H9 (cell line): ENCODE measurements around the gene MLYCD. TPM values are rescaled to one million over a fixed set of nuclear protein-coding genes. Genes with fewer than 3 reads are reported as not detected.

Experiments
- DNase-seq: peaks from one replicate; pipeline ENCODE4 v3.0.0-alpha.2; 2017
- H2AFZ ChIP-seq: one replicate; pipeline ENCODE4 v1.6.1; 2013; ENCODE audit warnings: mild to moderate bottlenecking, low read length, control low read depth, moderate library complexity
- H2AK5ac ChIP-seq: 2 replicates; pipeline ENCODE4 v1.6.1; 2013; ENCODE audit warnings: low read length, control low read depth, mixed read lengths; ENCODE audit not compliant: insufficient read length
- H2BK120ac ChIP-seq: one replicate; pipeline ENCODE4 v1.6.1; 2013; ENCODE audit warnings: low read depth, mild to moderate bottlenecking, low read length, control low read depth, inconsistent platforms; ENCODE audit not compliant: poor library complexity, severe bottlenecking
- H2BK12ac ChIP-seq: 2 replicates; pipeline ENCODE4 v1.6.1; 2013; ENCODE audit warnings: low read length, control low read depth, mixed read lengths, low read depth; ENCODE audit not compliant: insufficient read length
- H2BK15ac ChIP-seq: 2 replicates; pipeline ENCODE4 v1.6.1; 2013; ENCODE audit warnings: low read depth, low read length, control low read depth
- H2BK20ac ChIP-seq: one replicate; pipeline ENCODE4 v1.6.1; 2013; ENCODE audit warnings: low read depth, mild to moderate bottlenecking, low read length, control low read depth, inconsistent platforms; ENCODE audit not compliant: poor library complexity, severe bottlenecking
- H2BK5ac ChIP-seq: 2 replicates; pipeline ENCODE4 v1.6.1; 2013; ENCODE audit warnings: low read length, control low read depth, mixed read lengths; ENCODE audit not compliant: insufficient read length
- H3K14ac ChIP-seq: 2 replicates; pipeline ENCODE4 v1.6.1; 2013; ENCODE audit warnings: low read length, control low read depth; ENCODE audit not compliant: insufficient read depth
- H3K18ac ChIP-seq: 2 replicates; pipeline ENCODE4 v1.6.1; 2013; ENCODE audit warnings: low read depth, mild to moderate bottlenecking, mixed read lengths, low read length, control low read depth; ENCODE audit not compliant: insufficient read length
- H3K23ac ChIP-seq: 2 replicates; pipeline ENCODE4 v1.6.1; 2013; ENCODE audit warnings: low read length, control low read depth, mixed read lengths, low read depth; ENCODE audit not compliant: insufficient read length
- H3K23me2 ChIP-seq: 2 replicates; pipeline ENCODE4 v1.6.1; 2013; ENCODE audit warnings: low read depth, mild to moderate bottlenecking, mixed read lengths, low read length, control low read depth; ENCODE audit not compliant: insufficient read length, poor library complexity, severe bottlenecking
- H3K27ac ChIP-seq: 2 replicates; pipeline ENCODE4 v1.5.1; 2013; ENCODE audit warnings: low read length, control low read depth, mixed read lengths, low read depth; ENCODE audit not compliant: insufficient read length
- H3K27me3 ChIP-seq: 2 replicates; pipeline ENCODE4 v1.6.1; 2013; ENCODE audit warnings: low read length, control low read depth, inconsistent platforms; ENCODE audit not compliant: insufficient read depth
- H3K4ac ChIP-seq: 2 replicates; pipeline ENCODE4 v1.6.1; 2013; ENCODE audit warnings: low read depth, mild to moderate bottlenecking, control low read depth, inconsistent platforms, low read length, moderate library complexity
- H3K4me1 ChIP-seq: 2 replicates; pipeline ENCODE4 v1.6.1; 2013; ENCODE audit warnings: low read length, control low read depth, inconsistent platforms; ENCODE audit not compliant: insufficient read depth
- H3K4me2 ChIP-seq: 2 replicates; pipeline ENCODE4 v1.6.1; 2013; ENCODE audit warnings: low read length, control low read depth, mixed read lengths; ENCODE audit not compliant: insufficient read length, insufficient read depth
- H3K56ac ChIP-seq: 2 replicates; pipeline ENCODE4 v1.6.1; 2013; ENCODE audit warnings: low read depth, mild to moderate bottlenecking, mixed read lengths, low read length, control low read depth; ENCODE audit not compliant: insufficient read length
- H3K79me1 ChIP-seq: 2 replicates; pipeline ENCODE4 v1.6.1; 2013; ENCODE audit warnings: low read depth, mild to moderate bottlenecking, moderate library complexity, low read length, control low read depth, inconsistent platforms; ENCODE audit not compliant: insufficient read depth, poor library complexity, severe bottlenecking
- H3K79me2 ChIP-seq: 2 replicates; pipeline ENCODE4 v1.6.1; 2013; ENCODE audit warnings: low read length, control low read depth, inconsistent platforms; ENCODE audit not compliant: insufficient read depth
- H3K9ac ChIP-seq: 2 replicates; pipeline ENCODE4 v1.6.1; 2013; ENCODE audit warnings: low read length, control low read depth, mixed read lengths; ENCODE audit not compliant: insufficient read length; ENCODE audit errors: extremely low read depth
- H3K9me3 ChIP-seq: one replicate; pipeline ENCODE4 v1.6.1; 2013; ENCODE audit warnings: low read depth, low read length, inconsistent platforms; ENCODE audit not compliant: control insufficient read depth
- H3T11ph ChIP-seq: one replicate; pipeline ENCODE4 v1.6.1; 2013; ENCODE audit warnings: mild to moderate bottlenecking, low read length, control low read depth, inconsistent platforms
- H4K20me1 ChIP-seq: one replicate; pipeline ENCODE4 v1.6.1; 2013; ENCODE audit not compliant: control insufficient read depth, insufficient read length, insufficient read depth
- H4K5ac ChIP-seq: 2 replicates; pipeline ENCODE4 v1.6.1; 2013; ENCODE audit warnings: low read depth, mild to moderate bottlenecking, mixed read lengths, low read length, control low read depth; ENCODE audit not compliant: insufficient read length
- H4K8ac ChIP-seq: replicated peaks from 2 replicates; pipeline ENCODE4 v1.6.1; 2013; ENCODE audit warnings: low read length, control low read depth, mixed read lengths, low read depth; ENCODE audit not compliant: insufficient read length
- H4K91ac ChIP-seq: 2 replicates; pipeline ENCODE4 v1.6.1; 2013; ENCODE audit warnings: low read depth, mild to moderate bottlenecking, moderate library complexity, mixed read lengths, low read length, control low read depth; ENCODE audit not compliant: insufficient read length
- H3K27ac Mint-ChIP-seq, 3 experiments: 2 replicates in 2 of 3; 3 replicates in 1 of 3; pipeline ENCODE4 v1.8.0; 2020 to 2021; ENCODE audit warnings: mixed read lengths in 3 of 3, mild to moderate bottlenecking in 1 of 3, moderate library complexity in 1 of 3
- H3K27me3 Mint-ChIP-seq: 2 replicates; pipeline ENCODE4 v1.8.0; 2021; ENCODE audit warnings: low read depth, mild to moderate bottlenecking, moderate library complexity, mixed read lengths
- H3K36me3 Mint-ChIP-seq, 3 experiments: 2 replicates in 2 of 3; 3 replicates in 1 of 3; pipeline ENCODE4 v1.8.0; 2020 to 2021; ENCODE audit warnings: low read depth in 3 of 3, mixed read lengths in 3 of 3; ENCODE audit not compliant: insufficient read depth in 1 of 3
- H3K4me1 Mint-ChIP-seq, 2 experiments: 2 replicates each; pipeline ENCODE4 v1.8.0; 2020; ENCODE audit warnings: mixed read lengths in 2 of 2
- H3K4me3 Mint-ChIP-seq, 2 experiments: 2 replicates in 1 of 2; 3 replicates in 1 of 2; pipeline ENCODE4 v1.8.0; 2020 to 2021; ENCODE audit warnings: mild to moderate bottlenecking in 2 of 2, mixed read lengths in 2 of 2, moderate library complexity in 1 of 2
- H3K9me3 Mint-ChIP-seq, 2 experiments: 2 replicates in 1 of 2; 3 replicates in 1 of 2; pipeline ENCODE4 v1.8.0; 2020; ENCODE audit warnings: mild to moderate bottlenecking in 2 of 2, mixed read lengths in 2 of 2, moderate library complexity in 1 of 2
- WGBS: extraction: QIAGEN DNeasy Blood & Tissue Kit; methylation state at CpG from one replicate; pipeline ENCODE4 v1.1.7; 2013; ENCODE audit warnings: missing lambda C conversion rate, low lambda C conversion rate, mixed read lengths; ENCODE audit not compliant: insufficient read length; ENCODE audit errors: extremely low coverage; 5-methylcytosine and 5-hydroxymethylcytosine counted together
- total RNA-seq: library from RNA; stranded (reverse); gene quantifications from 2 replicates; pipeline ENCODE4 v1.2.1, GENCODE V29; 2021
- TF ChIP-seq, protein P1 (sequence below): fragments of 200-600 bp; sonication (generic); conservative IDR thresholded peaks from 3 replicates; pipeline ENCODE4 v1.8.0; 2021; ENCODE audit warnings: antibody characterized with exemption, mild to moderate bottlenecking

MLYCD gene
- total RNA-seq, 1 experiment from 2014 or later, result 7.1 TPM

- Mint-ChIP-seq H3K27ac (no peak overlapping the region; a peak in 1 of 7 replicates), H3K36me3 (peaks cover 0 to 2% (median 0%) of the 10 kb centered on the region in 3 experiments; a peak in 1 of 7 replicates), H3K27me3 (peaks cover 4% of the 10 kb centered on the region; the same call in 1 of the 2 replicates), H3K9me3 (no peaks in the 10 kb centered on the region), H3K4me3 (no peak overlapping the region), H3K4me1 (peaks cover 12 to 13% of the 10 kb centered on the region in 2 experiments)
- H2BK20ac ChIP-seq, result no peak overlapping the region
- no peak overlapping the region for H3K18ac ChIP-seq
- no peak overlapping the region for H2AK5ac ChIP-seq
- TF ChIP-seq, protein P1, sequence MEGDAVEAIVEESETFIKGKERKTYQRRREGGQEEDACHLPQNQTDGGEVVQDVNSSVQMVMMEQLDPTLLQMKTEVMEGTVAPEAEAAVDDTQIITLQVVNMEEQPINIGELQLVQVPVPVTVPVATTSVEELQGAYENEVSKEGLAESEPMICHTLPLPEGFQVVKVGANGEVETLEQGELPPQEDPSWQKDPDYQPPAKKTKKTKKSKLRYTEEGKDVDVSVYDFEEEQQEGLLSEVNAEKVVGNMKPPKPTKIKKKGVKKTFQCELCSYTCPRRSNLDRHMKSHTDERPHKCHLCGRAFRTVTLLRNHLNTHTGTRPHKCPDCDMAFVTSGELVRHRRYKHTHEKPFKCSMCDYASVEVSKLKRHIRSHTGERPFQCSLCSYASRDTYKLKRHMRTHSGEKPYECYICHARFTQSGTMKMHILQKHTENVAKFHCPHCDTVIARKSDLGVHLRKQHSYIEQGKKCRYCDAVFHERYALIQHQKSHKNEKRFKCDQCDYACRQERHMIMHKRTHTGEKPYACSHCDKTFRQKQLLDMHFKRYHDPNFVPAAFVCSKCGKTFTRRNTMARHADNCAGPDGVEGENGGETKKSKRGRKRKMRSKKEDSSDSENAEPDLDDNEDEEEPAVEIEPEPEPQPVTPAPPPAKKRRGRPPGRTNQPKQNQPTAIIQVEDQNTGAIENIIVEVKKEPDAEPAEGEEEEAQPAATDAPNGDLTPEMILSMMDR, result no peak
- no peak overlapping the region for H3K23ac ChIP-seq
- no peak overlapping the region for H3T11ph ChIP-seq
- no peaks in the 10 kb centered on the region for H3K4me1 ChIP-seq
- no peak overlapping the region for H3K27ac ChIP-seq
- no peak overlapping the region for H4K5ac ChIP-seq
- no peak overlapping the region for H3K14ac ChIP-seq
- H3K56ac ChIP-seq, result no peak overlapping the region
- no peak overlapping the region for H3K9ac ChIP-seq
- H3K23me2 ChIP-seq, result no peaks in the 10 kb centered on the region
- no peaks in the 10 kb centered on the region for H3K79me1 ChIP-seq
- no peaks in the 10 kb centered on the region for H3K27me3 ChIP-seq
- H2BK15ac ChIP-seq, result no peak overlapping the region
- no CpG with 5 or more reads among the region's 14 CpGs for WGBS
- H3K4me2 ChIP-seq, result no peak overlapping the region
- no peak overlapping the region for H2BK120ac ChIP-seq
- no peak overlapping the region for H2BK12ac ChIP-seq
- H3K4ac ChIP-seq, result no peak overlapping the region
- no peaks in the 10 kb centered on the region for H4K20me1 ChIP-seq
- no peak overlapping the region for H2BK5ac ChIP-seq
- H2AFZ ChIP-seq, result no peak overlapping the region
- H4K91ac ChIP-seq, result no peak overlapping the region
- H3K79me2 ChIP-seq, result no peaks in the 10 kb centered on the region
- no peak overlapping the region for H4K8ac ChIP-seq
- no peak for DNase-seq
- no peaks in the 10 kb centered on the region for H3K9me3 ChIP-seq
Observed at GRCh38 chr16:83957296-83957855, 58.5 kb downstream of the MLYCD start.
